D341Med (cell line): ENCODE data around the gene PRSS50.

Source experiments
- DNase-seq: peaks from one replicate; pipeline ENCODE4 v3.0.0; 2012; ENCODE audit warnings: low spot score

The PRSS50 gene

DNA sequence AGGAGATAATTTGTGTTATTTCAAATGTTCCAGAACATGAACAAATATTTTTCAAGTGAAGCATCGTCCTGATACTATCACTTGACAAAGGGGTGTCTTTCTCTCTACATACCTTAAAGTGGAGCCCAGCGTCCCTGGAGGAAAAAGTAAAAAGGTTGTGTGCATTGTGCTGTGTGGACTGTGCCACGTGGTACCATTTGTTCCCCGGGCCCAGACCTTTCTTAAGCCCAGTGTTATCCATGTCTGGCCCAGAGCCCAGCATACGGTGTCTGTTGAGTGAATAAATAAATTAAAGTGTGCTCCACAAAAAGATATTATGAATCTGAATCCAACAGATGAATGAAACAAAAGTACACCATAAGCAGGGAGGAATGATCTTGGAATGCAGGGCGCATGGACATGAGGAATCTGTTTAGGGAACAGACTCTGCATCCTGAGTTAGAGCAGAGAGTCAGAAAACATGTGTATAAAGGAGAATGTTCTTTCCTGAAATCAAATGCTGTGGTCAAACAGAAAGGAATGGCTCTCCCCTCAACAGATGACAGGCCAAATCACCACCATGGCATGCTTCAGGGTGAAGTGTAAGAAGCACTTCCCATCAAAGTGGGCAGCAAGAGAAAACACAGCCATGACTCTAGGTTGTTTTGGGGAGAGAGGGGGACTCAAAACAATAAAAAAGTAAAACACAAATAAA is 8.1 kb upstream of the PRSS50 start:
- no peak for DNase-seq

DNA sequence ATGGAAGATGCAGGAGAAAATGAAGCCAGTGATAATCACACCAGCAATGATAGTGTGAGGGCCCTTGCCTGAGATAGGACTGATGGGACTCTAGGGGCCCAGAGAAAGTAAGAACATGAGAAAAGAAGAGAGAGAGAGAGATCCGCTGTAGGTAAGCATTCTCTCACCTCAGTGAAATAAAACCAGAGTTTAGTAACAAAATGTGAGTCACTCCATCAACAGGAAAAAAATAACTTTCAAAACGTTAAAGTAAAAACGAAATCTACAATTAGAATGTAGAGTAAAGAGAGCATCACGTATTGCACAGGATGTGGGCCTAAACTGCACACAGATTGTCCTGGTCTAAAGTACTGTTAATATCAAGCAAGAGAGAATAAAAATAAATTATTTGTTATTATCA is 6.8 kb upstream of the PRSS50 start:
- no peak for DNase-seq

- no peak for DNase-seq
These were observed 4.8 kb upstream of the PRSS50 start for GRCh38 chr3:46722443-46722842.

DNA sequence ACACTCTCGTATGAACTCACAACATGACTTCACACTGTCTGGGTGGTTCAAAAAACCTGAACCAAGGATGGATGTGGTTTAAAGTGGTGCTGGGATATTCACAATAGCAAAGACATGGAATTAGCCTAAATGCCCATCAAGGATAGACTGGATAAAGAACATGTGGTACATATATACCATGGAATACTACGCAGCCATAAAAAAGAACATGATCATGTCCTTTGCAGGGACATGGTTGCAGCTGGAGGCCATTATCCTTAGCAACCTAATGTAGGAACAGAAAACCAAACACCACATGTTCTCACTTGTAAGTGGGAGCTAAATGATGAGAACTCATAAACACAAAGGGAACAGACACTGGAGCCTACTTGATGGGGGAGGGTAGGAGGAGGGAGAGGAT is 3.3 kb upstream of the PRSS50 start:
- DNase-seq = no peak

DNA sequence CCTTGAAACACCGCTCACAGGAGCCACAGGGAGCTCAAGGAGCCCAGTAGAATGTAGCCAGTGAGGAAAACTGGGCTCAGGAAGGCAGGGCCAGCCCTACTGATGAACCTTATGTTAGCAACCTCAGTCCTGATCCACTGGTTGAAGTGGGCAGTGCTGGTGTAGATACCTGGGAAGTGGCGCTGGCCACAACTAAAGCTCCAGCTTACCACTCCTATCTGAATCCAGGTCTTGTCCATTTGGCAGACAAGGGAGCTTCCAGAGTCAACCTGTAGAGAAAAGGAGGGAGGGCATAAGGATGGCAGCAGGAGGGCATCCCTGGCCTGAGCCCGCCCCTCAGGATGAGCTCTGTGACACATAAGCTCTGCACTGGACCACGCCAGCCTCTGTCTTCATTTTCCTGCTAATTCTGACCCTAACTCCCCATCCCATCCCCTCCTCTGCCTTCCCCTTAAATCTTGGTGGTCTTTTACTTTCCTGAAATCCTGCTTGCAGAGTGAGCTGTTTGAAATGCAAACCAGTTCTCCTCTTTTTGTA is 2.1 kb upstream of the PRSS50 start:
- peak; percentile 12 for DNase-seq

GRCh38 chr3:46719044-46719565 is 1.4 kb upstream of the PRSS50 start:
- no peak for DNase-seq

DNA sequence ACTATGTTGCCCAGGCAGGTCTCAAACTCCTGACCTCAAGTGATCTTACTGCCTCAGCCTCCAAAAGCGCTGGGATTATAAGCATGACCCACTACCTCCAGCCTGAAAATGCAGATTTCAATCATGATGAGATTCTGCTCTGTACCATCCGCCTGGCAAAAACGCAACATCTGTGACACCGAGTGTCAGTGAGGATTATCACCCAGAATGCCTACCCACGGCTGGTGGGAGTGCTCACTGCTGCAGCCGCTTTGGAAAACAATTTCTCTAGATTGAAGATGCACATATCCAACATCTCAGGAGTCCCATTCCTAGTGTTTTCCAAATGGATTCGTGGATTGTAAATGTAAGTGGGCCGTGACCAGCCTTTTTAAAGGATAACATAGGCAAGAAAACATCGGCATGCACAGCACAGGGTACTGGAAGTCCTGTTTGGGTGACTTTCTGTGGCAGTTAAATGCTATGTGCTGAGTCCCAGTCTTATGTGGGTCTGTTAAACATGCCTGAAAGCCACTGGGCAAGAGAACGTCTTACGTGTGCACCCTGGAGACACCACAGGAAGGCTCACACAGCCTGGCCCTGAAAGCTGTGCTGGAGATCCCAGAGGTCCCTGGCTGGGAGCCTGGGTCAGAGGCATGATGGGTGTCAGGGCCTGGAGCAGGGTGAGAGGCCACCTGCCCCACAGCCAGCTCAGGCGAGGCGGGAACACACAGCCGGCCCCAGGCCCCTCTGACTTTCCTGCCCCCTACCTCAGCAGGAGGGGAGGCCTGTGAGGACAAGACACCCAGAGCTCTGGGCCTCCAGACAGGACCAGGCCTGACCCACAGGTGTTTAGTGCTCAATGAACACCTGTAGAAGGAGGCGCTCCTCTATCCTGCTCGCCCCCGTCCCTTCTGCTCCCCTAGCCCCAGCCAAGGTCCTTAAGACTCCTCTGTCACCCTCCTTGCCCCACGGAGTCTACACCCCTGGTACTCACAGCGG is 918 bp downstream of the PRSS50 start:
- peak; percentile 23 for DNase-seq

DNA sequence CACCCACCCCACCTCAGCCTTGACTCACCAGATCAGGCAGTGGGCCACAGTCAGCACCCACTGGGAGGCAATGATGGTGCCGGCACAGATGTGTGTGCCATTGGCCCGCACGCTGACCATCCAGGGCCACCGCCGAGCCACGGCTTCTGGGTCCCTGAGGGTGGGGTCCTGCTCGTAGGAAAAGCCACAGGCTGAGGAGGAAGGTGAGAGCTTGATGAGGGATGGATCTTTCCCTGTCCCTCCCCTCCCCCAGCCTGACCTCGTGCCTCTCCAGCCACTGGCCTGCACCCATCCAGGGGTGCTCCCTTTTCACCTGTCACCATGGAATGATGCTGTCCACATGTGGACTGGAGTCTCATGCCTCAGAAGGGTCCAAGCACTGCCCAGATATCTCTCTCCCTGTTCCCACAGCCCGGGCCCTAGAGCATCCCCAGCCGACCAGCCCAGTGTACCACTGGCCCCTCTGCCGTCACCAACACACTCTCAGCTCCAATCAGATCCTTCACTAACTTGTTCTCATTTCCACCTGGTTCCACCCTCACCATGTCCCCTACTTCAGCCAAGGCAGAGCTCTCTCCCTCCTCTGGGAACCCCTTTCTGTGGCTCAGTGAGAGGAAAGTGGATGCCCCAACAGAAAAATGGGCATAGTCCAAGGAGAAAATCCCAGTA is 2.0 kb downstream of the PRSS50 start:
- peak; percentile 17 for DNase-seq

DNA sequence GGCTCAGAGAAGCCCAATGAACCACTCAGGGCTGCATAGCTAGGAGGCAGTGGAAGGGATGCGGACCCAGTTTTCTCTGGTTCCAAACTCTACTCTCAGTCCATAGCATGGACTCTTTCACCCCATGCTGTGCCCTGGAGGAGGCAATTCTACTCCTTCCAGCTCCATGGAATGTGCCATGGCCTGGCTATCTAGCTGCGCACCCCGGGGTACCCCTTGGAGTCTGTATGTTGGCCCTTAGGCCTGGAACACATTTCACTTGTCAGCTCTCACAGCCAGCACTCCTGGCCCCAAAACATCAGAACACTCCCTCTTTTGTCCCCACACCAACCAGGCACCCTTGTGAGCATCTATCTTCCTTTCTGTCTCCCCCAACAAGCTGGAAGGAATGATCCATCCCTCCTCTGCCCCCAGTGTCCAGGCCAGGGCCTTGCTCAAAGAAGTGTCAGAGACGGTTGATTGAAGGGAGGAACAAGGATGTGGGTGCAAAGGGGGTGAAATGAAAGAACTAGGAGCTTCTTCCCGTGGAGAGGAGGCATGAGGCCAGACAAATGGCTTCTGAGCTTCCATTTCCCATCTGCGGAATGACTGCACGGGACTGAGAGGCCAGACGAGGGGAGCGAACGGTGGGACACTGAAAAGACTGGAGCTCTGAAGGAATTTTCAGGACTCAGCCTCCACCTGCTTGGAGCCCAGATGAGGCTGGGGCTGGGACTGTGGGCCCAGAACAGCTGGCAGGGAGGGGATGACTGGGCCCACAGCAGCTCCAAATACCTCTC is 2.8 kb downstream of the PRSS50 start:
- no peak for DNase-seq

- DNase-seq = no peak
These were observed 3.6 kb downstream of the PRSS50 start for GRCh38 chr3:46713898-46714552.

- DNase-seq = no peak
These were observed 4.4 kb downstream of the PRSS50 start for GRCh38 chr3:46713050-46713897.

- DNase-seq = no peak
These were observed 5.2 kb downstream of the PRSS50 start for GRCh38 chr3:46712191-46713049.

- no peak for DNase-seq
These were observed 5.9 kb downstream of the PRSS50 start for GRCh38 chr3:46711760-46712159.

DNA sequence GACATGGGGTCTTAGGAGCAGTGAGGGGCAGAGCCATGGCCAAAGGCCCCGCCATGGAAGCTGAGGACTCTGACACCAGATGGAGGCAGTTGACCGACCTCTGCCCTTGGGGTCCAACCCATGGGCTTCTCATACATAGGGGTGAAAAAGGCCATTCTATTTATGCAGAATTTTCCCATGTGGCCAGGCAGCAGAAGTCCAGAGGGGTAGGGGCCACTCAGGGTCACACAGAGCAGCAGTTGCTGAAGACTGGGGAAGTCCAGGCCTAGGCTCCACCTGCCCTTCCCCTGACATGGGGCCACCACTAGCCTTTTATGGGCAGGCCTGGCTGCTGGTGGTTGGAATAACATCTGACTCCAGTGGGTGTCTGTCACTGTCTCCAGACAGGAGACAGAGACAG is 6.4 kb downstream of the PRSS50 start:
- DNase-seq = no peak

DNA sequence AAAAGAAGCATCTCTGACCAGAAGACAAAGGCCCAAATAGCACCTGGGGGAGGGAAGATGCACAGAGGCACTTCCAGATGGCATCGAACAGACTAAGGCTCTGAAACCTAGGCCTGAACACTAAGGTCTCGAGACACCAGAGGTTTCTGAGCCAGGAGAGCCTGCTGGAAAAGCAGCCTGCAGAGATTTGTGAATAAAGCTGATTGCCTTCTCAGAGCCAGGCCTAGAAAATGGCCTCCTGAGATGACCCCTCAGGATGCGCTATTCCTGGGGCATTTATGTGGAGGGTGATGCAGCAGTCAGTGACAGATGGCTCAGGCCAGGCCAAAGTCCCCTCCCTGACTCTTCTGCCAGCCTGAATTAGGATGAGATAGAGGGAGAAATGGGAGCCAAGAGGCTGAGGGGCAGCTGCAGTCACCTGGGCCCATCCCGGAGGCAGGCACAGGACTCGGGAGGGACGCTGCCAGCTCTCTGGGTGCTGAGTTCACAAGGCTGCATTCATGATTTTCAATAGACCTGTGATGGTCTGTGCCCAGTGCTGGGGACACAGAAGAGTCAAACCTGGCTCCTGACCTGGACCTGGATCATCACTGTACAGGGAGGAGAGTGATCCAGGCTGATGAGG is 6.9 kb downstream of the PRSS50 start:
- DNase-seq = no peak

DNA sequence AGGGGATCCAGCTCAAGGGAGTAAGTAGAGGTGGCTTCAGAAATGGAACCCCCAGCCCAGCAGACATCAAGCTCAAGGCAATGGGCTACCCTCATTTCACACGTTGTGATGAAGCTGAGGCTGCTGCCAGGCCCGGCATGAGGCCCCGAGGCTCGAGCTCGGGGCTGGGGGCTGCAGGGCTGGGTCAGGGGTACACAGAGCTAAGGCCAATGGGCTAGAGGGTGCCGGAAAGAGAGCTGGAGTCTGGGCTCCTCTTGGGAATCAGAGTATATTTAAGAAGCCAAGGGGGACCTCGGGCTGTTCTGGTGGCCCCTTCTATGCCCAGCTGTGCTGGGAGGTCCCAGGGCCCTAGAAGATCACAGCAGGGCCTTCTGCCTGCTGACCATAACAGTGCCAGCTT is 7.4 kb downstream of the PRSS50 start:
- DNase-seq = no peak

DNA sequence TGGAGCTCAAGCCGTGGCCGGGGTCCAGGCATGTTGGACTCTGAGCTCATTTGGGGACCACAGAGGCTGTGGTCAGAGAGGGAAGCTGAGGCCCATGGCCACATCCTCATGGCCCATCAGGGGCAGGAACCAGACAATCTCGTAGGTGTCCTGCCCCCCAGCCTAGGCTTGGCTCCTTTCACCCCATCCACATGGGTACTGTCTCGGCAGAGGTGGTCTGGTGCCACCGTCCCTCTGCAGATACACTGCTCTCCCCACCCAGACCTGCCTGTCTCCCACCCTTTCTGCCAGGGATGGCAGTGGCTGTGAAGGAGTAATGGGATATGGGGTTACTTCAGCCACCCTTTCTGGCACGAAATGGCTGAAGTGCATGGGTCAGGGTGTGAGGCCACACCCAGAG is 7.9 kb downstream of the PRSS50 start:
- DNase-seq = no peak

DNA sequence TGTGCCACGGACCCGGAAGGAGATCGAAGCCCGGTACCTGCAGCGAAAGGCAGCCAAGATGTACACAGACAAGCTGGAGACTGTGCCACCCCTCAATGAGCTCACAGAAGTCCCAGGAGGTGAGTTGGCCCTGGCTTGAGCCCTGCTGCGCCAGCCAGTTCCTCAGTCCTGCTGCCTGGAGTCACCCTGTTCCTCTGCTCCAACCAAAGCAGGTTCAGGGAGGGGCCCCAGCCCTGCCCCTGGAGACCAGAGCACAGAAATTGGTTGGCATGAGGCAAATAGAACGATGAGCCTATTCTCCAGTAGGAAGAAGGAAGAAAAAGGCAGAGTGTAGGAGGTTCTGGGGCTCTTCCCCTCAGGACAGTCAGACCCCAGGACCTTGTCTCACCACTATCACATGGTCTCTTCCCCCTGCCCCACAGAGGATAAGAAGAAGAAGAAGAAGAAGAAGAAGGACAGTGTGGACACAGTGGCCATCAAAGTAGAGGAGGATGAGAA is 8.5 kb downstream of the PRSS50 start:
- no peak for DNase-seq
